ENCODE data around the gene ZNF81. TPM values are rescaled to one million over a fixed set of nuclear protein-coding genes. Genes with fewer than 3 reads are reported as not detected.

Gene ZNF81
- total and polyA plus RNA-seq, 2 donors (not counting 1 experiment from before 2014, with no cell fraction given), result 3.5 to 5.4 TPM

DNA sequence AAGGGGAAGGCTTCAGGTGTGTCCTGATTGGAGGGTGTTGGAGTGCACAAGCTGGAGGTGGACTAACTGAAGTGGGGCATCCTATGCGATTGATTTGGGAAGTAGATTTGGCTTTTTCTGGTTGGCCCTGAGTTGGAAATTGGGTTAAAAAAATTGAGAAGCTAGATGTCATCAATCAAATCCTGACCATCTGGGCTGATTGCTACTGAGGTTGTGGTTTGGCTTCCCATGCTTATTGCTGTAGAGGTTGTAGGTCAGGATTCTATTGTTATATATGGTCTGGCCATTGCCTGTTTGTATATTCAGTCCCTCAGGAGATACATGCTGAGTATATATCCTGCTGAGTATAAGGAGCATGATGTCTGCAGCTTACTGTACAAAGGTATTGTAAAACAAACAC, 7.7 kb upstream of the ZNF81 start:
- TF ChIP-seq, protein P1, sequence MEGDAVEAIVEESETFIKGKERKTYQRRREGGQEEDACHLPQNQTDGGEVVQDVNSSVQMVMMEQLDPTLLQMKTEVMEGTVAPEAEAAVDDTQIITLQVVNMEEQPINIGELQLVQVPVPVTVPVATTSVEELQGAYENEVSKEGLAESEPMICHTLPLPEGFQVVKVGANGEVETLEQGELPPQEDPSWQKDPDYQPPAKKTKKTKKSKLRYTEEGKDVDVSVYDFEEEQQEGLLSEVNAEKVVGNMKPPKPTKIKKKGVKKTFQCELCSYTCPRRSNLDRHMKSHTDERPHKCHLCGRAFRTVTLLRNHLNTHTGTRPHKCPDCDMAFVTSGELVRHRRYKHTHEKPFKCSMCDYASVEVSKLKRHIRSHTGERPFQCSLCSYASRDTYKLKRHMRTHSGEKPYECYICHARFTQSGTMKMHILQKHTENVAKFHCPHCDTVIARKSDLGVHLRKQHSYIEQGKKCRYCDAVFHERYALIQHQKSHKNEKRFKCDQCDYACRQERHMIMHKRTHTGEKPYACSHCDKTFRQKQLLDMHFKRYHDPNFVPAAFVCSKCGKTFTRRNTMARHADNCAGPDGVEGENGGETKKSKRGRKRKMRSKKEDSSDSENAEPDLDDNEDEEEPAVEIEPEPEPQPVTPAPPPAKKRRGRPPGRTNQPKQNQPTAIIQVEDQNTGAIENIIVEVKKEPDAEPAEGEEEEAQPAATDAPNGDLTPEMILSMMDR (conservative IDR thresholded peaks at IDR 0.05 in 1 of 2, IDR thresholded peaks at IDR 0.05 in 1 of 2; ENCODE audit: low read depth in 1 of 2, low read length in 2 of 2), result no peak
- TF ChIP-seq EZH2 (IDR thresholded peaks at IDR 0.05; ENCODE audit: low read length, missing control alignments), result no peak
- DNase-seq (ENCODE audit: low read depth in 2 of 2), result no peak
- H2AFZ ChIP-seq (ENCODE audit: low read length), result no peak overlapping the region
- no peaks in the 10 kb centered on the region for H3K36me3 ChIP-seq (ENCODE audit: control insufficient read depth, insufficient read depth, low read length)
- H3K4me2 ChIP-seq (ENCODE audit: extremely low read depth, insufficient read depth, low read length), result no peak overlapping the region
- H3K79me2 ChIP-seq (ENCODE audit: control insufficient read depth, insufficient read depth, low read length), result no peaks in the 10 kb centered on the region
- no peak overlapping the region for H3K9ac ChIP-seq (ENCODE audit: insufficient read depth, low read length)
- H4K20me1 ChIP-seq (ENCODE audit: control insufficient read depth, extremely low read depth, insufficient read depth, low read length), result no peaks in the 10 kb centered on the region
- no peak overlapping the region for H3K4me3 ChIP-seq (replicated peaks in 1 of 4; ENCODE audit: control extremely low read depth in 1 of 4, insufficient read depth in 1 of 4, low read depth in 3 of 4, low read length in 4 of 4)
- H3K9me3 ChIP-seq (ENCODE audit: control insufficient read depth, insufficient read depth, low read depth, low read length), result no peaks in the 10 kb centered on the region
- no peak overlapping the region for H3K27ac ChIP-seq (ENCODE audit: insufficient read depth, low read length)
- no peaks in the 10 kb centered on the region for H3K4me1 ChIP-seq (ENCODE audit: control insufficient read depth, extremely low read depth, insufficient read depth, low read length)
- no peaks in the 10 kb centered on the region for H3K27me3 ChIP-seq (ENCODE audit: control insufficient read depth, insufficient read depth, low read length)

GRCh38 chrX:47831788-47832187, 4.9 kb upstream of the ZNF81 start:
- Histone ChIP-seq H3K4me3 (replicated peaks in 1 of 4; ENCODE audit: control extremely low read depth in 1 of 4, insufficient read depth in 1 of 4, low read depth in 3 of 4, low read length in 4 of 4) (no peak overlapping the region), H3K36me3 (ENCODE audit: control insufficient read depth, insufficient read depth, low read length) (no peaks in the 10 kb centered on the region), H2AFZ (ENCODE audit: low read length) (no peak overlapping the region), H4K20me1 (ENCODE audit: control insufficient read depth, extremely low read depth, insufficient read depth, low read length) (no peaks in the 10 kb centered on the region), H3K4me2 (ENCODE audit: extremely low read depth, insufficient read depth, low read length) (no peak overlapping the region), H3K9me3 (ENCODE audit: control insufficient read depth, insufficient read depth, low read depth, low read length) (no peaks in the 10 kb centered on the region), H3K79me2 (ENCODE audit: control insufficient read depth, insufficient read depth, low read length) (no peaks in the 10 kb centered on the region), H3K27me3 (ENCODE audit: control insufficient read depth, insufficient read depth, low read length) (no peaks in the 10 kb centered on the region), H3K4me1 (ENCODE audit: control insufficient read depth, extremely low read depth, insufficient read depth, low read length) (no peaks in the 10 kb centered on the region), H3K27ac (ENCODE audit: insufficient read depth, low read length) (no peak overlapping the region), H3K9ac (ENCODE audit: insufficient read depth, low read length) (no peak overlapping the region)
- no peak for TF ChIP-seq EZH2 (IDR thresholded peaks at IDR 0.05; ENCODE audit: low read length, missing control alignments)
- TF ChIP-seq, protein P1 (conservative IDR thresholded peaks at IDR 0.05 in 1 of 2, IDR thresholded peaks at IDR 0.05 in 1 of 2; ENCODE audit: low read depth in 1 of 2, low read length in 2 of 2), result peak; percentile 24 to 48
- DNase-seq (ENCODE audit: low read depth in 2 of 2), result peak; percentile 12 to 20

DNA sequence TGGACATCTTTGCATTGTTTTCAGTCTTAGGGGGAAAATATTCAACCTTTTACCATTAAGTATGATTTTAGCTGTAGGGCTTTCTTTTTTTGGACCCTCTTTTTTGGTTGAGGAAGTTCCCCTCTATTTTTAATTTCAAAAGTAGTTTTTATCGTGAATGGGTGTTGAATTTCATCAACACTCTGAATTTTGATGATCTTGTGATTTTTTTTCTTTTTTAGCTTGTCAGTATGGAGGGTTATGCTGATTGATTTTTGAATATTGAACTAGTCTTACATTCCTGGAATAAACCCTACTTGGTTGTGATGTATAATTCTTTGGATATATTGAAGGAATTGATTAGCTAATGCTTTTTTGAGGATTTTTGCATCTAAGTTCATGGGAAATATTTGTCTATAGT, 1.7 kb downstream of the ZNF81 start:
- Histone ChIP-seq H2AFZ (ENCODE audit: low read length) (no peak overlapping the region), H3K4me2 (ENCODE audit: extremely low read depth, insufficient read depth, low read length) (no peak overlapping the region), H3K79me2 (ENCODE audit: control insufficient read depth, insufficient read depth, low read length) (peaks cover 2% of the 10 kb centered on the region), H3K4me3 (replicated peaks in 1 of 4; ENCODE audit: control extremely low read depth in 1 of 4, insufficient read depth in 1 of 4, low read depth in 3 of 4, low read length in 4 of 4) (no peak overlapping the region), H3K9me3 (ENCODE audit: control insufficient read depth, insufficient read depth, low read depth, low read length) (no peaks in the 10 kb centered on the region), H3K9ac (ENCODE audit: insufficient read depth, low read length) (no peak overlapping the region), H3K27ac (ENCODE audit: insufficient read depth, low read length) (no peak overlapping the region), H3K27me3 (ENCODE audit: control insufficient read depth, insufficient read depth, low read length) (no peaks in the 10 kb centered on the region), H3K36me3 (ENCODE audit: control insufficient read depth, insufficient read depth, low read length) (no peaks in the 10 kb centered on the region), H3K4me1 (ENCODE audit: control insufficient read depth, extremely low read depth, insufficient read depth, low read length) (no peaks in the 10 kb centered on the region), H4K20me1 (ENCODE audit: control insufficient read depth, extremely low read depth, insufficient read depth, low read length) (no peaks in the 10 kb centered on the region)
- no peak for TF ChIP-seq EZH2 (IDR thresholded peaks at IDR 0.05; ENCODE audit: low read length, missing control alignments)
- TF ChIP-seq, protein P1 (conservative IDR thresholded peaks at IDR 0.05 in 1 of 2, IDR thresholded peaks at IDR 0.05 in 1 of 2; ENCODE audit: low read depth in 1 of 2, low read length in 2 of 2), result no peak
- DNase-seq (ENCODE audit: low read depth in 2 of 2), result no peak

Measured in fibroblast of lung (primary cell).